Measurements from ENCODE around the gene NCAM2.

DNA sequence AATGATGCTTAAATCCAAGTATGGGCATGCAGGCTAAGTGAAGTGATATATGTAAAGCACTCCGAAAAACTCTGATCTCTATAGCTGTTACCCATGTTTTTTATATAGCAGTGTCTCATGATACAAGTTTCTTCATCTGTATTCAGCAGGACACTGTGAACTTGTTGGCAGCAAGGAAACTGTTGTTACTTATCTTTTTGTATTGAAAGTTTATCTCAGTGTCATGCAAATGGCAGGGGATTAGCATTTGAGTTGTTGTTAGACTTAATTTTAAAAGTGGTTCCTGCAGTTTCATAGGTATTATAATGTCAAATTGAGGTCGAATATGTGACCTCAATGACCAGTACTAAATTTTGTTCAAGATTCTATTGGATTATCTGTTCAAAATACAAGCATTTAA, 47.9 kb downstream of the NCAM2 start:
- TF ChIP-seq, protein P1, sequence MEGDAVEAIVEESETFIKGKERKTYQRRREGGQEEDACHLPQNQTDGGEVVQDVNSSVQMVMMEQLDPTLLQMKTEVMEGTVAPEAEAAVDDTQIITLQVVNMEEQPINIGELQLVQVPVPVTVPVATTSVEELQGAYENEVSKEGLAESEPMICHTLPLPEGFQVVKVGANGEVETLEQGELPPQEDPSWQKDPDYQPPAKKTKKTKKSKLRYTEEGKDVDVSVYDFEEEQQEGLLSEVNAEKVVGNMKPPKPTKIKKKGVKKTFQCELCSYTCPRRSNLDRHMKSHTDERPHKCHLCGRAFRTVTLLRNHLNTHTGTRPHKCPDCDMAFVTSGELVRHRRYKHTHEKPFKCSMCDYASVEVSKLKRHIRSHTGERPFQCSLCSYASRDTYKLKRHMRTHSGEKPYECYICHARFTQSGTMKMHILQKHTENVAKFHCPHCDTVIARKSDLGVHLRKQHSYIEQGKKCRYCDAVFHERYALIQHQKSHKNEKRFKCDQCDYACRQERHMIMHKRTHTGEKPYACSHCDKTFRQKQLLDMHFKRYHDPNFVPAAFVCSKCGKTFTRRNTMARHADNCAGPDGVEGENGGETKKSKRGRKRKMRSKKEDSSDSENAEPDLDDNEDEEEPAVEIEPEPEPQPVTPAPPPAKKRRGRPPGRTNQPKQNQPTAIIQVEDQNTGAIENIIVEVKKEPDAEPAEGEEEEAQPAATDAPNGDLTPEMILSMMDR (conservative IDR thresholded peaks at IDR 0.05; ENCODE audit: low read length) = no peak
- no peak for TF ChIP-seq EZH2phosphoT487 (IDR thresholded peaks at IDR 0.05; ENCODE audit: borderline replicate concordance)

Measured in Loucy (cell line).